Dermis lymphatic vessel endothelial cell (primary cell): Measurements from ENCODE around the gene IL17RD. TPM values are rescaled to one million over a fixed set of nuclear protein-coding genes. Genes with fewer than 3 reads are reported as not detected.

Experiments
- total RNA-seq: library from RNA; depleted of rRNA; stranded (reverse); fragments of >200 nt; gene quantifications from 2 replicates; pipeline ENCODE4 v1.2.1, GENCODE V29; 2014

The IL17RD gene
- total RNA-seq = 0.22 and 1.0 TPM in 2 replicates

GRCh38 chr3:57164657-57165573 lies at the start of gene IL17RD:
Gene IL17RD, minus strand, starts transcription at chr3:57165353. Its CDS starts 67 bp downstream, at chr3:57165286.

GRCh38 chr3:57199895-57200297 lies 34.7 kb upstream of the IL17RD start, which contains the start of gene HESX1:
Gene HESX1, minus strand, starts transcription at chr3:57199978. Its CDS starts 60 bp downstream, at chr3:57199918.

GRCh38 chr3:57060089-57060821 lies 104.9 kb downstream of the IL17RD start, which contains the start of gene SPATA12:
Gene SPATA12, plus strand, starts transcription at chr3:57060664. Its CDS starts 13,031 bp downstream, at chr3:57073695.

Other genes with a start within 250 kb of the IL17RD start
- gene SPATA12, start 104.7 kb downstream of the IL17RD start, total RNA-seq = 0.22 and 0.52 TPM in 2 replicates
- 0.33 and 0.60 TPM in 2 replicates for gene HESX1, start 34.6 kb upstream of the IL17RD start, total RNA-seq
- 36.4 and 56.6 TPM in 2 replicates for gene APPL1, start 62.4 kb upstream of the IL17RD start, total RNA-seq
- gene ASB14, start 127.3 kb upstream of the IL17RD start, total RNA-seq = not detected in 2 replicates